NCI-H2196 treated with DMSO at 0.1 percent for 48 hours (cell line): ENCODE data around the gene CTNND2.

Experiments used
- DNase-seq: peaks from one replicate; lab custom pipeline; 2025; ENCODE audit not compliant: unreplicated experiment; lab: John Stamatoyannopoulos, UW

CTNND2 gene

DNA sequence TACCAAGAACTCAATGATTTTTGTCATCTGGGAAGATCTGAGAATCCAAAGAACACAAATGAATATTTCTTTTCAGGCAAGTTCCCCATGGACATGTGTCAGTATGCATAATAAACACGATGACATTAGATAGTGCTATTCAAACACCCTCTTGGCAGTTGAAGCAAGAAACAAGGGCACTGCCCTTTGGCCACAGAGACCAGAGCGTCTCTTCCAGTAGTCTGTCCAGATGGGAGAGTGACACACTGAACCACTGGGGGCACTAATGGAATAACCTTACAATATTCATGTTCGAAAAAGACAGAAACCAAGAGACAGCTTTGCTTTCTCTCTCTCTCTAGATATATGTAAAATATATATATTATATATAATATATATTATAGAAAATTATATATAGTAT, 301.9 kb downstream of the CTNND2 start:
- no peak for DNase-seq

DNA sequence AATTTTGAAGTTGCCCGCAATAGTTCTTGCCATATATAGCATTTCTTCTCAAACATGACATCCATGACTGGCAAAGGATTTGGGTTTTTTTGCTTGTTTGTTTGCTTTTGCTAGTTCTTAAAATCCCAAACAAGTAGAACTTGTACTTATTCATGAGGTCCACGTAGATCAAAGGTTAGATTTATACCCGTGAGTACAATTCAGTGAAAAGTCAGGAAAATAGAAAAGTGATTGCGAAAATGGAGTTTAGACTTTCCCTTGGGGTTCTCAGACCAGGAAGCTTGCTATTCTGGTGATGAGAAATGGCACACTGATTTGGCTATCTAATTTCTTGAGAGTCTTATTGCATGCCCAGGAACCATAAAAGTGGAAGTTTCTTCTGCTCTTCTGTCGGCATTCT, 304.7 kb downstream of the CTNND2 start:
- DNase-seq, result no peak

DNA sequence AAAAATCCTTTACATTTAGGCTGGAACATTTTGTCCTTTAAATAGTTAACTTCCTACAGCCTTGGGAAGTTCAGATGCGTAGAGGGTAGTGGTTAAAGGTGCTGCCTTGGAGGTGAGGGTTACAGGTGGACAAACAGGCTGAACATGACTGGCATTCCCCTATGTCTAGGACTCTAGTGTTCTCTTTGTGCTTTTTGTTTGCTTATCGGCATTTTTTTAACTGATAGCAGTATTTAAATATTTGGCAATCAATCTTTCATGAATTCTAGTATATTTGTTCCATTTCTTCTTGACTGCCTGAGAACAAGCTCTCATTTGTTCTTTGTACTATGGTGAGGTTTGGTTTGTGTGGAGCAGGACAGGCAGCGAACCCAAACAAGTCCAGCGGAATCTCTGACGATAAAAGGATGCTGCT, 307.6 kb downstream of the CTNND2 start:
- no peak for DNase-seq

- no peak for DNase-seq
Measured at GRCh38 chr5:11596185-11596584, 308.1 kb downstream of the CTNND2 start.

DNA sequence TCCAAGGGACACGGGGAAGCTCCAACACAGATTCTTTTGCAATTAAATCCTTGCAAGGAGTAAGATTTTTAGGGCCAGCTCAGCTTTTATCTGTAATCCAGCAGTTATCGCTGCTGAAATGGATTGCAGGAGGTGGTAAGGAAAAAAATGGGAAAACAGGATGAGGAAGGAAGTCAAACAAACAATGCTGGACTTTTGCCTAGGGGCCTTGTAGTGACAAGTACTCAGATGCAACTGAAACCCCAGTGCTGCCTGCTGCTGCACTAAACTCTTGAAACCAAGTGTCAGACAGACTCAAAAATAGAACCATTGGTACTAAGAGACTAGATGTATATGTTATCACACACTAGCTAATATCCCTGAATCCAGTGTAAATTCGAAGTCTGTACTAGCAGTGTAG, 309.2 kb downstream of the CTNND2 start:
- DNase-seq, result no peak

DNA sequence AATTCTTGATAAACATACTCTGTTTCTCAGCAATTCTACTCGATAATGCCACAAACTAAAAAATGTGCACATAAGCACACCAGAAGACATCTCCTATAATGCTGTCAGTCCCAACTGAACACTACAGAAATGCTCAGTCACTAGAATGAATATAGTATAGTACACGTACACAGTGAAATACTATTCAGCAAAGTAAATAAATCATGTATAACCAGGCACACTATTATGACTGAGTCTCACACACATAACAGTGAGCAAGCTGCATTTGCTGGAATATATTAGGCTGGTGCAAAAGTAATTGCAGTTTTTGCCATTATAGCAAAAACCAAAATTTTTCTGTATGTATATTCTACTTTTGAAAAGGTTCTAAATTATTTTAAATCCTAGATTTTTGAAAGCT, 310.2 kb downstream of the CTNND2 start:
- no peak for DNase-seq

GRCh38 chr5:11590475-11590874, 313.8 kb downstream of the CTNND2 start:
- no peak for DNase-seq

DNA sequence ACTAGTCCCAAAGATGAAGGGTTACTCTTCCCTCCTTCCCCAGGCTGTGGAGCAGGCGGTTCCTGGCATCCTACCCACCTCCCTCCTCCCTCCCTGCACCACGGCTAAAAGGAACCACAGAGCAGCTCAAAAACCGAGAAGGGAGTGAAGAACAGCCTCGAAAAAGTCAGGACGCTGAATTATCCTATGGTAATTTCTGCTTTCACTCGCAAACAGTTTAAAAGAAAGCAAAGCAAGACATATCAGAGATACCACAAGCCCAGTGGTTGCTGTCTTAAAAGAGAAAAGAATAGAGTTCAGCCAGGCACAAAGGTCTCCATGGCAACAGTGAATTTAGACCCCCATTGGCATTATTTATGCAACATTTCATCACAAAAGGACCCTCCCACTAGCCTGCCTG, 315.4 kb downstream of the CTNND2 start:
- DNase-seq, result no peak

DNA sequence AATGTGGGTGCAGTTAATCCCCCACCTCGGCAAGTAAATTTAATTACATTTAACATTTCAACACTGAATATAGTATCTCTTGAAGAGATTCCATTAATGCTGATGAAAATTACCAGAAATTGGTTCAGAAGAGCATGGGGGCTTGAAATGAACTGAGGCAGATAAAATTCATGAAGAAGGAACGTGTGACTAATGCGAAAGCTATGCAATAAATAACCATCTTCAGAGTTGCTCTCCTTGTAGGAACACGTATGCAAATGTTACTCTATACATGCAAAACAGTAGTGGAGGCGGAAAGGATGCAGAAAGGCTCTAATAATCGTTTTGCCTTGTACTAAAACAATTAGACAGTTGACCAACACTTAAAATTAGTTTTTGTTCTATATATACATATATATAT, 320.2 kb downstream of the CTNND2 start:
- no peak for DNase-seq

- DNase-seq, result no peak
Measured at GRCh38 chr5:11579351-11579750, 324.9 kb downstream of the CTNND2 start.

DNA sequence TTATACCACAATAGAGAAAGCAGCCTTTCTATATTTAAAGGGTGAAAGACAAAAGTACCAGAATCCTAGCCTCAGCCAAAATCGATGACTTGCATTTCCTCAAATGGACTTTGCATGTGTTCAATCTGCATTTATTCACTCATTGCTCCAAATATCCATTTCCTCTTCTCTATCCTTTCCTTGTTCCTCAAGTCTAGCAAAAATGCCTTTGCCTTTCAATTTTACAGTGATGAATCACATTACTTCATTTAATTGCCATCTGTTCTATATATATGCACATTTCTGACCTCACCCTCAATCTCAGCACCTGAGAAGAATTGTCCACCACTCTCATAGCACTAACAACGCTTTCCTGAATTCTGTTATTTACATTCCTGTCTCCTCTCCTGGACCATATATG, 329.5 kb downstream of the CTNND2 start:
- no peak for DNase-seq

DNA sequence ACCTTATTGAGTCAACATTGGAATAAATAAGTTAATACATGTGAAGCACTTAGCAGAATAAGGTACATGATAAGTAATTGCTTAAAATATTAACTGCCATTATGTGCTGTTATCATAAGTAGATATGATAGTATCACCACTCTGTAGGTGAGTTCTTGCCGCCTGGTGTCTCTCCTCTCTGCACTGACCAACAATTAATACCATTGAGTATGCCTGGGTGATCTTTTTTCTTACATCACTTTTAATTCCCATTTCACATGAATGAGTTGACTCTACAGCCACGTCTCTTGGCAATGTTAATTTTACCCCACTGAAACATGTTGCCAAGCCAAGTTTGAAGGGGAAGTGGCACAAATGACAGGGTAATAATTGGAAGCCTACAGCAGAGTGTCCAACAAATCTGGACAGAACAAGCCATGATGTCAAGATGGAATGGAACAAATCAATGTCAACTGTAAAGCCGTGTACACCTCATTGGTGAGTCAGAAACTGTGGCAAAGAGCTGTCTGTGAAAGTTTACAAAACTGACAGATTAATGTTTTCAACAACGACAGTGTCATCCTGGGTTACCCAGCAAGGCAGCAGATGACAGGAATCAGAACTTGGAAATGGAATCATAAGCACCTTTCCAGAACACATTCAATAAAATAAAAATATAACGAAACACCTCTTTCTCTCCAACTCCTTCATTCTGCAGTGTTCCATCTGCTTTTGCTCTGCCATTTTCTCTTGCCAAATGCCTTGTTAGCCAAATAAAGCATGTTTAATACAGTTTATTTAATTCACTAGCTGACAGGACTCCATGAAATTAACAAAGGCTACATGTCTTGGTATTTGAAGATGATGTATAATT, 330.9 kb downstream of the CTNND2 start:
- DNase-seq, result no peak

GRCh38 chr5:11564706-11565105, 339.5 kb downstream of the CTNND2 start:
- DNase-seq, result no peak

- DNase-seq, result no peak
Measured at GRCh38 chr5:11563822-11564221, 340.4 kb downstream of the CTNND2 start.

GRCh38 chr5:11560915-11561697, 343.1 kb downstream of the CTNND2 start:
- DNase-seq, result no peak

GRCh38 chr5:11557063-11557462, 347.2 kb downstream of the CTNND2 start:
- no peak for DNase-seq

- no peak for DNase-seq
Measured at GRCh38 chr5:11555171-11555570, 349.1 kb downstream of the CTNND2 start.

DNA sequence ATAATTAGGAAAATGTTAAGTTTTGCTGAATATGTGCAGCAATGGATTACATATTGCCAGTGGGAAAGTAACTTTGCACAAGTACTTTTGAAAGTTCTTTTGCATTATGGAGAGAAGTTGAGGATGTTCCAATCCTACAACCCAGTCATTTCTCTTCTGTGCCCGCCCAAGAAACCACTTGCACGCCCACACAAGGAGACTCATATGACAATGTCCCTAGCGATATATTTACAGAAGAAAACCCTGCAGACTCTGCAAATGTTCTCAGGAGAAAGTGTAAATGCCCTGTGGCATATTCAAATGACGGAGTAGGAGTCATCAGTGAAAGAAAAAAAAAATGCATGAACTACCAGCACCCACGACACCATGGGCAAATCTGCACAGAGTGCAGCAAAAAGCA, 356.5 kb downstream of the CTNND2 start:
- DNase-seq, result no peak

- no peak for DNase-seq
Measured at GRCh38 chr5:11547140-11547539, 357.1 kb downstream of the CTNND2 start.

GRCh38 chr5:11540112-11540511, 364.1 kb downstream of the CTNND2 start:
- no peak for DNase-seq

DNA sequence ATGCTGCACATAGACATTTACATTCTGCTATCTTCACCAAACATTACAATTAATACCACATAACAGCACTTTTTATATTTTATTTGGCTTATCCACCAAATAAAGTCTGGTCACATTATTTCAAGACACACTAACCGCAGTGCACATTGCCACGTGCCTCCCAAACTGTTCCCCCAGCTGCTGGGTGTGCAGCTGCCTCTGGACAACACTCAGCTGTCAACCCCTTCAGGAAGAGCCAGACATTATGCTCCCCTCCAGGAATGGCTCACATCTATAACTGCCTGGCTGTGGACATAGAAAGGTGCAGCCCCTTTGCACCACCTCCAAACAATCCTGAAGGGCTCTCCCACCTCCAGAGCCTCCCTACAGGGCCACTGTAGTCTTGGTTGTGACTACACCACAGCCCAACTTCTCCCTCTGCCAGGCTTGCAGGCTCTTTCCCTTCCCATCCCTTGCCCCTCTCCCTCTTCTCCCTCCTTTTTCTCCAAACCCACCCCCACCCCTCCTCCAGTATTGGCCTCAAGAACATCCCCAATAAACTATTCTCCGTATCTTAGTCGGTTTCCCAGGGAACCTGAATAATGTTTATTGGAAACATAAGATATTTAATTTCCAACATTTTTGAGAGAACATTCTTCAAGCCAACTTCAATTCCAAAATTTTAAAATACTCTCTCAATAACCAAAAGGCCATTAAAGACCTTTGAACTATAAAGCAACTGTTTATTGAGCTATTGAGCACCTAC, 372.3 kb downstream of the CTNND2 start:
- DNase-seq, result no peak

- no peak for DNase-seq
Measured at GRCh38 chr5:11528720-11529119, 375.5 kb downstream of the CTNND2 start.
